ENCODE measurements around the gene IGFL2. TPM values are rescaled to one million over a fixed set of nuclear protein-coding genes. Genes with fewer than 3 reads are reported as not detected.
"Not testable (repeated sequence)": the region's sequence is repeated elsewhere in the genome, so short reads cannot be mapped to it uniquely, and the experiment has no call there.

The IGFL2 gene
- total RNA-seq: under 1 TPM in 1 of 2 donors, not detected in 1; 0.72 TPM
- 0 reads per million in 2 donors for total RNA-seq

- no peak for DNase-seq
- H3K9me3 ChIP-seq (ENCODE audit: control insufficient read depth, low read length, poor library complexity, severe bottlenecking): no peaks in the 10 kb centered on the region
- peaks cover 2% of the 10 kb centered on the region for H3K36me3 Mint-ChIP-seq (ENCODE audit: low read depth)
- no peak within 1 kb of the TSS for H3K27ac Mint-ChIP-seq
- ATAC-seq: no peak
- H3K4me3 Mint-ChIP-seq: no peak within 1 kb of the TSS
- peaks cover 75% of the 10 kb centered on the region for H3K27me3 Mint-ChIP-seq
- H3K4me1 Mint-ChIP-seq: peaks cover 5% of the 10 kb centered on the region
These were observed at the start of gene IGFL2 for GRCh38 chr19:46147791-46148288. Gene IGFL2, plus strand, starts transcription at chr19:46148238. Its CDS starts 41 bp downstream, at chr19:46148279.

- ATAC-seq: no peak
- H3K36me3 Mint-ChIP-seq (ENCODE audit: low read depth): peaks cover 2% of the 10 kb centered on the region
- H3K4me3 Mint-ChIP-seq: no peak overlapping the region
- H3K27ac Mint-ChIP-seq: no peak overlapping the region
- no peaks in the 10 kb centered on the region for H3K9me3 ChIP-seq (ENCODE audit: control insufficient read depth, low read length, poor library complexity, severe bottlenecking)
- no peaks in the 10 kb centered on the region for H3K4me1 Mint-ChIP-seq
- H3K27me3 Mint-ChIP-seq: peaks cover 12% of the 10 kb centered on the region
- no peak for DNase-seq
These were observed 47.7 kb upstream of the IGFL2 start for GRCh38 chr19:46100344-46100743.

- no peak for DNase-seq
- Mint-ChIP-seq H3K27ac (no peak overlapping the region), H3K4me3 (no peak overlapping the region), H3K27me3 (peaks cover 12% of the 10 kb centered on the region), H3K36me3 (ENCODE audit: low read depth) (peaks cover 2% of the 10 kb centered on the region), H3K4me1 (no peaks in the 10 kb centered on the region)
- ATAC-seq: no peak
- no peaks in the 10 kb centered on the region for H3K9me3 ChIP-seq (ENCODE audit: control insufficient read depth, low read length, poor library complexity, severe bottlenecking)
These were observed 46.7 kb upstream of the IGFL2 start for GRCh38 chr19:46101293-46101692.

- not testable (repeated sequence) for H3K36me3 Mint-ChIP-seq (ENCODE audit: low read depth); H3K9me3 ChIP-seq (ENCODE audit: control insufficient read depth, low read length, poor library complexity, severe bottlenecking); DNase-seq; ATAC-seq; H3K4me3 Mint-ChIP-seq; H3K27ac Mint-ChIP-seq; H3K4me1 Mint-ChIP-seq
- H3K27me3 Mint-ChIP-seq: peaks cover 12% of the 10 kb centered on the region
These were observed 45.7 kb upstream of the IGFL2 start for GRCh38 chr19:46102333-46102732.

GRCh38 chr19:46107371-46107770, 40.7 kb upstream of the IGFL2 start:
- ATAC-seq: no peak
- Mint-ChIP-seq H3K36me3 (ENCODE audit: low read depth) (no peaks in the 10 kb centered on the region), H3K4me1 (no peaks in the 10 kb centered on the region), H3K27ac (no peak overlapping the region), H3K27me3 (peaks cover 7% of the 10 kb centered on the region), H3K4me3 (no peak overlapping the region)
- no peak for DNase-seq
- no peaks in the 10 kb centered on the region for H3K9me3 ChIP-seq (ENCODE audit: control insufficient read depth, low read length, poor library complexity, severe bottlenecking)

- H3K36me3 Mint-ChIP-seq (ENCODE audit: low read depth): no peaks in the 10 kb centered on the region
- ATAC-seq: no peak
- no peak overlapping the region for H3K27ac Mint-ChIP-seq
- no peak overlapping the region for H3K4me3 Mint-ChIP-seq
- peaks cover 32% of the 10 kb centered on the region for H3K27me3 Mint-ChIP-seq
- H3K4me1 Mint-ChIP-seq: no peaks in the 10 kb centered on the region
- H3K9me3 ChIP-seq (ENCODE audit: control insufficient read depth, low read length, poor library complexity, severe bottlenecking): no peaks in the 10 kb centered on the region
- no peak for DNase-seq
These were observed 38.2 kb upstream of the IGFL2 start for GRCh38 chr19:46109876-46110275.

GRCh38 chr19:46111376-46111775, 36.7 kb upstream of the IGFL2 start:
- no peak for DNase-seq
- no peaks in the 10 kb centered on the region for H3K4me1 Mint-ChIP-seq
- H3K27me3 Mint-ChIP-seq: peaks cover 40% of the 10 kb centered on the region
- no peak overlapping the region for H3K4me3 Mint-ChIP-seq
- no peak for ATAC-seq
- H3K27ac Mint-ChIP-seq: no peak overlapping the region
- H3K9me3 ChIP-seq (ENCODE audit: control insufficient read depth, low read length, poor library complexity, severe bottlenecking): no peaks in the 10 kb centered on the region
- no peaks in the 10 kb centered on the region for H3K36me3 Mint-ChIP-seq (ENCODE audit: low read depth)

- H3K27ac Mint-ChIP-seq: no peak overlapping the region
- H3K36me3 Mint-ChIP-seq (ENCODE audit: low read depth): no peaks in the 10 kb centered on the region
- ATAC-seq: no peak
- H3K4me3 Mint-ChIP-seq: no peak overlapping the region
- no peak for DNase-seq
- peaks cover 43% of the 10 kb centered on the region for H3K27me3 Mint-ChIP-seq
- H3K9me3 ChIP-seq (ENCODE audit: control insufficient read depth, low read length, poor library complexity, severe bottlenecking): no peaks in the 10 kb centered on the region
- H3K4me1 Mint-ChIP-seq: no peaks in the 10 kb centered on the region
These were observed 35.5 kb upstream of the IGFL2 start for GRCh38 chr19:46112527-46112926.

GRCh38 chr19:46113726-46114125, 34.3 kb upstream of the IGFL2 start:
- H3K4me1 Mint-ChIP-seq: no peaks in the 10 kb centered on the region
- H3K9me3 ChIP-seq (ENCODE audit: control insufficient read depth, low read length, poor library complexity, severe bottlenecking): no peaks in the 10 kb centered on the region
- no peaks in the 10 kb centered on the region for H3K36me3 Mint-ChIP-seq (ENCODE audit: low read depth)
- ATAC-seq (no peak), DNase-seq (no peak)
- H3K27me3 Mint-ChIP-seq: peaks cover 52% of the 10 kb centered on the region
- no peak overlapping the region for H3K4me3 Mint-ChIP-seq
- no peak overlapping the region for H3K27ac Mint-ChIP-seq

GRCh38 chr19:46115396-46116106, 32.5 kb upstream of the IGFL2 start:
- Mint-ChIP-seq H3K4me3 (no peak overlapping the region), H3K27me3 (peaks cover 59% of the 10 kb centered on the region), H3K27ac (no peak overlapping the region), H3K36me3 (ENCODE audit: low read depth) (peaks cover 2% of the 10 kb centered on the region), H3K4me1 (no peaks in the 10 kb centered on the region)
- H3K9me3 ChIP-seq (ENCODE audit: control insufficient read depth, low read length, poor library complexity, severe bottlenecking): no peaks in the 10 kb centered on the region
- no peak for DNase-seq
- ATAC-seq: no peak

GRCh38 chr19:46116121-46116520, 31.9 kb upstream of the IGFL2 start:
- Mint-ChIP-seq H3K27ac (no peak overlapping the region), H3K4me1 (no peaks in the 10 kb centered on the region), H3K27me3 (peaks cover 60% of the 10 kb centered on the region), H3K4me3 (no peak overlapping the region), H3K36me3 (ENCODE audit: low read depth) (peaks cover 2% of the 10 kb centered on the region)
- ATAC-seq (no peak), DNase-seq (no peak)
- H3K9me3 ChIP-seq (ENCODE audit: control insufficient read depth, low read length, poor library complexity, severe bottlenecking): no peaks in the 10 kb centered on the region

GRCh38 chr19:46118136-46118535, 29.9 kb upstream of the IGFL2 start:
- ATAC-seq (no peak), DNase-seq (no peak)
- H3K4me3 Mint-ChIP-seq: no peak overlapping the region
- H3K9me3 ChIP-seq (ENCODE audit: control insufficient read depth, low read length, poor library complexity, severe bottlenecking): no peaks in the 10 kb centered on the region
- H3K4me1 Mint-ChIP-seq: no peaks in the 10 kb centered on the region
- no peak overlapping the region for H3K27ac Mint-ChIP-seq
- H3K27me3 Mint-ChIP-seq: peaks cover 54% of the 10 kb centered on the region
- peaks cover 2% of the 10 kb centered on the region for H3K36me3 Mint-ChIP-seq (ENCODE audit: low read depth)

- Mint-ChIP-seq H3K4me1 (no peaks in the 10 kb centered on the region), H3K27me3 (peaks cover 78% of the 10 kb centered on the region), H3K36me3 (ENCODE audit: low read depth) (peaks cover 2% of the 10 kb centered on the region), H3K27ac (no peak within 1 kb of the TSS), H3K4me3 (no peak within 1 kb of the TSS)
- ATAC-seq (no peak), DNase-seq (no peak)
- H3K9me3 ChIP-seq (ENCODE audit: control insufficient read depth, low read length, poor library complexity, severe bottlenecking): no peaks in the 10 kb centered on the region
These were observed 23.4 kb upstream of the IGFL2 start, which contains the start of gene IGFL3 for GRCh38 chr19:46124638-46125115. Gene IGFL3, minus strand, starts transcription at chr19:46124688. Its CDS starts 39 bp downstream, at chr19:46124649.

- peaks cover 79% of the 10 kb centered on the region for H3K27me3 Mint-ChIP-seq
- ATAC-seq (no peak), DNase-seq (no peak)
- no peaks in the 10 kb centered on the region for H3K4me1 Mint-ChIP-seq
- H3K9me3 ChIP-seq (ENCODE audit: control insufficient read depth, low read length, poor library complexity, severe bottlenecking): no peaks in the 10 kb centered on the region
- H3K36me3 Mint-ChIP-seq (ENCODE audit: low read depth): no peaks in the 10 kb centered on the region
- H3K27ac Mint-ChIP-seq: no peak overlapping the region
- no peak overlapping the region for H3K4me3 Mint-ChIP-seq
These were observed 22.6 kb upstream of the IGFL2 start for GRCh38 chr19:46125447-46125846.

All from T-helper 17 cell (primary cell).